HL-60 (cell line): Measurements from ENCODE around the gene DAD1.

Source experiments
- DNase-seq, 2 experiments: peaks; one replicate each; pipeline ENCODE4 v3.0.0-alpha.2; 2010 to 2020; ENCODE audit warnings: low read depth in 1 of 2, low spot score in 1 of 2
- H3K27ac ChIP-seq: fragments of 250-450 bp; sonication (Bioruptor Pico); replicated peaks from 2 replicates; pipeline ENCODE4 v1.5.1; 2020; ENCODE audit warnings: mild to moderate bottlenecking, moderate library complexity
- H3K27me3 ChIP-seq: fragments of 250-450 bp; sonication (Bioruptor Pico); 2 replicates; pipeline ENCODE4 v1.5.1; 2021; ENCODE audit warnings: mild to moderate bottlenecking, moderate library complexity; ENCODE audit not compliant: insufficient read depth, poor library complexity, severe bottlenecking
- H3K4me3 ChIP-seq: replicated peaks from 2 replicates; pipeline ENCODE4 v1.5.1; 2011; ENCODE audit warnings: mild to moderate bottlenecking, control low read depth, low read length; ENCODE audit not compliant: insufficient read depth
- GABPA ChIP-seq: IDR thresholded peaks from 2 replicates; pipeline ENCODE4 v1.6.1; 2012; ENCODE audit warnings: low read depth
- POLR2AphosphoS5 ChIP-seq: IDR thresholded peaks from 2 replicates; pipeline ENCODE4 v1.6.1; 2012; ENCODE audit warnings: low read depth
- SPI1 ChIP-seq: IDR thresholded peaks from 2 replicates; pipeline ENCODE4 v1.6.1; 2012; ENCODE audit warnings: low read depth, mild to moderate bottlenecking, borderline replicate concordance
- TF ChIP-seq, protein P1 (sequence below): IDR thresholded peaks from 2 replicates; pipeline ENCODE4 v1.6.1; 2012; ENCODE audit warnings: low read depth; ENCODE audit not compliant: insufficient replicate concordance
- TF ChIP-seq, protein P2 (sequence below): IDR thresholded peaks from one replicate; pipeline ENCODE4 v1.5.1; 2011; ENCODE audit warnings: low read length, control low read depth, inconsistent platforms; ENCODE audit not compliant: insufficient read depth

DAD1 gene

DNA sequence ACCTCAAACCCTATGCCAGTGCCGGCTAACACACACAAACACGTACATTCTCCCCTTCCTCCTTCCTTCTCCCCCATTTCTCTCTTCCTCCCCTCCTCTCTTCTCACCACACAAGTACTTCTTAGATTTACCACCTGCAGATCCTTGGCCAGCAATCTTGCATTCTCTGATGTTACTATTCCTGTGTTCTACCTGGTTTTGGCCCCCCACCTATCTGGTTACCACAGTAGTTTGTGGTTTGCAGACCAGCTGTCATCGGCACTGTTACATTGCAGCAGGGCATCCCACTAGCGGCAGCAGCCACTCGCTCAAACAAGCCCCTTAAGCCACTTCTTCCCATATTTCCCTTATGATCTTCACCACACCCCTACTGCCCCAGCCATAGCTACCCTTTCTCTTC, 13.0 kb upstream of the DAD1 start:
- TF ChIP-seq, protein P1, sequence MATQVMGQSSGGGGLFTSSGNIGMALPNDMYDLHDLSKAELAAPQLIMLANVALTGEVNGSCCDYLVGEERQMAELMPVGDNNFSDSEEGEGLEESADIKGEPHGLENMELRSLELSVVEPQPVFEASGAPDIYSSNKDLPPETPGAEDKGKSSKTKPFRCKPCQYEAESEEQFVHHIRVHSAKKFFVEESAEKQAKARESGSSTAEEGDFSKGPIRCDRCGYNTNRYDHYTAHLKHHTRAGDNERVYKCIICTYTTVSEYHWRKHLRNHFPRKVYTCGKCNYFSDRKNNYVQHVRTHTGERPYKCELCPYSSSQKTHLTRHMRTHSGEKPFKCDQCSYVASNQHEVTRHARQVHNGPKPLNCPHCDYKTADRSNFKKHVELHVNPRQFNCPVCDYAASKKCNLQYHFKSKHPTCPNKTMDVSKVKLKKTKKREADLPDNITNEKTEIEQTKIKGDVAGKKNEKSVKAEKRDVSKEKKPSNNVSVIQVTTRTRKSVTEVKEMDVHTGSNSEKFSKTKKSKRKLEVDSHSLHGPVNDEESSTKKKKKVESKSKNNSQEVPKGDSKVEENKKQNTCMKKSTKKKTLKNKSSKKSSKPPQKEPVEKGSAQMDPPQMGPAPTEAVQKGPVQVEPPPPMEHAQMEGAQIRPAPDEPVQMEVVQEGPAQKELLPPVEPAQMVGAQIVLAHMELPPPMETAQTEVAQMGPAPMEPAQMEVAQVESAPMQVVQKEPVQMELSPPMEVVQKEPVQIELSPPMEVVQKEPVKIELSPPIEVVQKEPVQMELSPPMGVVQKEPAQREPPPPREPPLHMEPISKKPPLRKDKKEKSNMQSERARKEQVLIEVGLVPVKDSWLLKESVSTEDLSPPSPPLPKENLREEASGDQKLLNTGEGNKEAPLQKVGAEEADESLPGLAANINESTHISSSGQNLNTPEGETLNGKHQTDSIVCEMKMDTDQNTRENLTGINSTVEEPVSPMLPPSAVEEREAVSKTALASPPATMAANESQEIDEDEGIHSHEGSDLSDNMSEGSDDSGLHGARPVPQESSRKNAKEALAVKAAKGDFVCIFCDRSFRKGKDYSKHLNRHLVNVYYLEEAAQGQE = no peak
- TF ChIP-seq, protein P2, sequence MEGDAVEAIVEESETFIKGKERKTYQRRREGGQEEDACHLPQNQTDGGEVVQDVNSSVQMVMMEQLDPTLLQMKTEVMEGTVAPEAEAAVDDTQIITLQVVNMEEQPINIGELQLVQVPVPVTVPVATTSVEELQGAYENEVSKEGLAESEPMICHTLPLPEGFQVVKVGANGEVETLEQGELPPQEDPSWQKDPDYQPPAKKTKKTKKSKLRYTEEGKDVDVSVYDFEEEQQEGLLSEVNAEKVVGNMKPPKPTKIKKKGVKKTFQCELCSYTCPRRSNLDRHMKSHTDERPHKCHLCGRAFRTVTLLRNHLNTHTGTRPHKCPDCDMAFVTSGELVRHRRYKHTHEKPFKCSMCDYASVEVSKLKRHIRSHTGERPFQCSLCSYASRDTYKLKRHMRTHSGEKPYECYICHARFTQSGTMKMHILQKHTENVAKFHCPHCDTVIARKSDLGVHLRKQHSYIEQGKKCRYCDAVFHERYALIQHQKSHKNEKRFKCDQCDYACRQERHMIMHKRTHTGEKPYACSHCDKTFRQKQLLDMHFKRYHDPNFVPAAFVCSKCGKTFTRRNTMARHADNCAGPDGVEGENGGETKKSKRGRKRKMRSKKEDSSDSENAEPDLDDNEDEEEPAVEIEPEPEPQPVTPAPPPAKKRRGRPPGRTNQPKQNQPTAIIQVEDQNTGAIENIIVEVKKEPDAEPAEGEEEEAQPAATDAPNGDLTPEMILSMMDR = no peak
- no peak for TF ChIP-seq GABPA
- no peak for TF ChIP-seq POLR2AphosphoS5
- TF ChIP-seq SPI1 = no peak
- DNase-seq = no peak
- no peak overlapping the region for H3K4me3 ChIP-seq
- H3K27ac ChIP-seq = no peak overlapping the region
- H3K27me3 ChIP-seq = no peaks in the 10 kb centered on the region

DNA sequence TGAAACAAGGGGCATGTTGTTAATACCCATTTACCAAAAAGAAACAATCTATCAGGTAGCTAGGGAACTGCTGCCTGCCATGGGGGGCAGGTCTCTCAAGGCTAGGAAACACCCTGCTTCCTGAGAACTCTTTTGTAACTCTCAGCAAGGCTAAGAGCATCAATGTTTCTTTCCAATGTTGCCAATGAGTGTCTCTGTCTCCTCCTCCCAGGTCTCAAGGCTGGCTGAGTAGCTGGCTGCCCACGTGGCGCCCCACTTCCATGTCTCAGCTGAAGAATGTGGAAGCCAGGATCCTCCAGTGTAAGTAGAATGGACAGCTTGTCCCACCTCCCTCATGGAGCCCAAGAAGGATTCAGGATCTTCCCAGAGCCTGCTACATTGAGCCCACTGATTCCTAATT, 12.4 kb upstream of the DAD1 start:
- TF ChIP-seq, protein P1 = no peak
- TF ChIP-seq POLR2AphosphoS5 (no peak), GABPA (no peak), SPI1 (no peak)
- TF ChIP-seq, protein P2 = no peak
- H3K27ac ChIP-seq = no peak overlapping the region

DNA sequence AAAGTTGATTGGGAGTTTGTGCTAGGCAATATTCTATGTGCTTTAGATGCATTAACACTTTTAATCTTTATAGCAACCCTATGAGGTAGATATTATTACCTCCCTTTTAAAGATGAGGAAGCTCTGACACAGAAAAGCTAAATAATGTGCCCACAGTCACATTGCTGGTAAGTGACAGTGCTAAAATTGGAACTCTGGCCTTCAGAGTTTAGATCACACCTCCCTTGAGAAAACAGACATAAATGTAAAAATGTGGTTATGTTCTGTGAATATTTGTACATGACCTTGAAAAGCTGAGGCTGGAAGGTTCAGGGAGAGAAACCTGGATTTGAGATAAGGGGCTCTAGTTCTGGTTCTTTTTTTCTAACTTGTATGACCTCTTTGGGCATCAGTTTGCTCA, 11.0 kb upstream of the DAD1 start:
- TF ChIP-seq, protein P2 = no peak
- TF ChIP-seq GABPA = no peak
- TF ChIP-seq, protein P1 = no peak
- no peak for TF ChIP-seq SPI1
- no peak for TF ChIP-seq POLR2AphosphoS5
- DNase-seq = no peak
- no peak overlapping the region for H3K27ac ChIP-seq
- no peak overlapping the region for H3K4me3 ChIP-seq
- no peaks in the 10 kb centered on the region for H3K27me3 ChIP-seq

More for the DNA sequence above, 12.4 kb upstream of the DAD1 start:
- Histone ChIP-seq H3K4me3 (no peak overlapping the region), H3K27me3 (no peaks in the 10 kb centered on the region)
- DNase-seq = no peak
